ENCODE data around the gene CACNA2D4. TPM values are rescaled to one million over a fixed set of nuclear protein-coding genes. Genes with fewer than 3 reads are reported as not detected.

CACNA2D4 gene
- total and polyA plus RNA-seq, 2 donors (not counting 1 experiment from before 2014, with no cell fraction given): 0.68 to 0.99 TPM

GRCh38 chr12:1929241-1929984 lies 11.0 kb upstream of the CACNA2D4 start:
- no peak overlapping the region for H3K27ac ChIP-seq (ENCODE audit: insufficient read depth, low read length)
- no peak overlapping the region for H3K4me2 ChIP-seq (ENCODE audit: extremely low read depth, insufficient read depth, low read length)
- H3K27me3 ChIP-seq (ENCODE audit: control insufficient read depth, insufficient read depth, low read length): peaks cover 15% of the 10 kb centered on the region
- no peak overlapping the region for H2AFZ ChIP-seq (ENCODE audit: low read length)
- H3K4me1 ChIP-seq (ENCODE audit: control insufficient read depth, extremely low read depth, insufficient read depth, low read length): peaks cover 5% of the 10 kb centered on the region
- H3K36me3 ChIP-seq (ENCODE audit: control insufficient read depth, insufficient read depth, low read length): no peaks in the 10 kb centered on the region
- H3K9ac ChIP-seq (ENCODE audit: insufficient read depth, low read length): no peak overlapping the region
- no peaks in the 10 kb centered on the region for H4K20me1 ChIP-seq (ENCODE audit: control insufficient read depth, extremely low read depth, insufficient read depth, low read length)
- no peaks in the 10 kb centered on the region for H3K79me2 ChIP-seq (ENCODE audit: control insufficient read depth, insufficient read depth, low read length)
- DNase-seq (ENCODE audit: low read depth in 2 of 2): no peak
- no peak overlapping the region for H3K4me3 ChIP-seq (replicated peaks in 1 of 4; ENCODE audit: control extremely low read depth in 1 of 4, insufficient read depth in 1 of 4, low read depth in 3 of 4, low read length in 4 of 4)
- H3K9me3 ChIP-seq (ENCODE audit: control insufficient read depth, insufficient read depth, low read depth, low read length): no peaks in the 10 kb centered on the region
- TF ChIP-seq EZH2 (IDR thresholded peaks at IDR 0.05; ENCODE audit: low read length, missing control alignments) (no peak), CTCF (conservative IDR thresholded peaks at IDR 0.05 in 1 of 2, IDR thresholded peaks at IDR 0.05 in 1 of 2; ENCODE audit: low read depth in 1 of 2, low read length in 2 of 2) (no peak)

- DNase-seq (ENCODE audit: low read depth in 2 of 2): no peak
- Histone ChIP-seq H3K9ac (ENCODE audit: insufficient read depth, low read length) (no peak overlapping the region), H3K9me3 (ENCODE audit: control insufficient read depth, insufficient read depth, low read depth, low read length) (no peaks in the 10 kb centered on the region), H3K79me2 (ENCODE audit: control insufficient read depth, insufficient read depth, low read length) (no peaks in the 10 kb centered on the region), H4K20me1 (ENCODE audit: control insufficient read depth, extremely low read depth, insufficient read depth, low read length) (no peaks in the 10 kb centered on the region), H3K27ac (ENCODE audit: insufficient read depth, low read length) (no peak overlapping the region), H2AFZ (ENCODE audit: low read length) (no peak overlapping the region), H3K27me3 (ENCODE audit: control insufficient read depth, insufficient read depth, low read length) (peaks cover 15% of the 10 kb centered on the region), H3K36me3 (ENCODE audit: control insufficient read depth, insufficient read depth, low read length) (no peaks in the 10 kb centered on the region), H3K4me2 (ENCODE audit: extremely low read depth, insufficient read depth, low read length) (no peak overlapping the region), H3K4me3 (replicated peaks in 1 of 4; ENCODE audit: control extremely low read depth in 1 of 4, insufficient read depth in 1 of 4, low read depth in 3 of 4, low read length in 4 of 4) (no peak overlapping the region), H3K4me1 (ENCODE audit: control insufficient read depth, extremely low read depth, insufficient read depth, low read length) (peaks cover 5% of the 10 kb centered on the region)
- TF ChIP-seq EZH2 (IDR thresholded peaks at IDR 0.05; ENCODE audit: low read length, missing control alignments) (no peak), CTCF (conservative IDR thresholded peaks at IDR 0.05 in 1 of 2, IDR thresholded peaks at IDR 0.05 in 1 of 2; ENCODE audit: low read depth in 1 of 2, low read length in 2 of 2) (no peak)
These were observed 10.1 kb upstream of the CACNA2D4 start for GRCh38 chr12:1928439-1929121.

- no peak for TF ChIP-seq CTCF (conservative IDR thresholded peaks at IDR 0.05 in 1 of 2, IDR thresholded peaks at IDR 0.05 in 1 of 2; ENCODE audit: low read depth in 1 of 2, low read length in 2 of 2)
- TF ChIP-seq EZH2 (IDR thresholded peaks at IDR 0.05; ENCODE audit: low read length, missing control alignments): no peak
- Histone ChIP-seq H4K20me1 (ENCODE audit: control insufficient read depth, extremely low read depth, insufficient read depth, low read length) (no peaks in the 10 kb centered on the region), H3K4me2 (ENCODE audit: extremely low read depth, insufficient read depth, low read length) (no peak overlapping the region), H3K27me3 (ENCODE audit: control insufficient read depth, insufficient read depth, low read length) (peaks cover 15% of the 10 kb centered on the region), H2AFZ (ENCODE audit: low read length) (no peak overlapping the region), H3K36me3 (ENCODE audit: control insufficient read depth, insufficient read depth, low read length) (no peaks in the 10 kb centered on the region), H3K9ac (ENCODE audit: insufficient read depth, low read length) (no peak overlapping the region), H3K9me3 (ENCODE audit: control insufficient read depth, insufficient read depth, low read depth, low read length) (no peaks in the 10 kb centered on the region), H3K79me2 (ENCODE audit: control insufficient read depth, insufficient read depth, low read length) (no peaks in the 10 kb centered on the region), H3K4me1 (ENCODE audit: control insufficient read depth, extremely low read depth, insufficient read depth, low read length) (peaks cover 5% of the 10 kb centered on the region), H3K27ac (ENCODE audit: insufficient read depth, low read length) (no peak overlapping the region), H3K4me3 (replicated peaks in 1 of 4; ENCODE audit: control extremely low read depth in 1 of 4, insufficient read depth in 1 of 4, low read depth in 3 of 4, low read length in 4 of 4) (no peak overlapping the region)
- DNase-seq (ENCODE audit: low read depth in 2 of 2): no peak
These were observed 9.4 kb upstream of the CACNA2D4 start for GRCh38 chr12:1927751-1928351.
